ENCODE data around the gene HAUS7.

The HAUS7 gene

GRCh38 chrX:153457827-153458466 is 12.4 kb downstream of the HAUS7 start:
- no peak for TF ChIP-seq CTCF (IDR thresholded peaks at IDR 0.05)
- DNase-seq (ENCODE audit: low spot score), result no peak

GRCh38 chrX:153457136-153457825 is 13.1 kb downstream of the HAUS7 start:
- H3K4me3 ChIP-seq, result no peak overlapping the region
- H3K27ac ChIP-seq, result no peak overlapping the region
- no peak for TF ChIP-seq CTCF (IDR thresholded peaks at IDR 0.05)
- DNase-seq (ENCODE audit: low spot score), result no peak

More at GRCh38 chrX:153457827-153458466, 12.4 kb downstream of the HAUS7 start:
- H3K27ac ChIP-seq, result no peak overlapping the region
- H3K4me3 ChIP-seq, result no peak overlapping the region

- TF ChIP-seq CTCF (IDR thresholded peaks at IDR 0.05), result no peak
These were observed 13.7 kb downstream of the HAUS7 start for GRCh38 chrX:153456704-153457103.

GRCh38 chrX:153456161-153456560 is 14.2 kb downstream of the HAUS7 start:
- Histone ChIP-seq H3K4me3 (no peak overlapping the region), H3K27ac (no peak overlapping the region)
- TF ChIP-seq CTCF (IDR thresholded peaks at IDR 0.05), result no peak
- no peak for DNase-seq (ENCODE audit: low spot score)

More at GRCh38 chrX:153456704-153457103, 13.7 kb downstream of the HAUS7 start:
- Histone ChIP-seq H3K27ac (no peak overlapping the region), H3K4me3 (no peak overlapping the region)
- DNase-seq (ENCODE audit: low spot score), result no peak

- no peak overlapping the region for H3K27ac ChIP-seq
- no peak for DNase-seq (ENCODE audit: low spot score)
- no peak for TF ChIP-seq CTCF (IDR thresholded peaks at IDR 0.05)
- H3K4me3 ChIP-seq, result no peak overlapping the region
These were observed 14.8 kb downstream of the HAUS7 start for GRCh38 chrX:153455571-153455970.

- no peak overlapping the region for H3K27ac ChIP-seq
These were observed 15.3 kb downstream of the HAUS7 start for GRCh38 chrX:153454901-153455550.

More at GRCh38 chrX:153454901-153455550, 15.3 kb downstream of the HAUS7 start:
- no peak overlapping the region for H3K4me3 ChIP-seq
- TF ChIP-seq CTCF (IDR thresholded peaks at IDR 0.05), result no peak
- no peak for DNase-seq (ENCODE audit: low spot score)

Data from coronary artery (tissue), 2 donors.